Endometrium (tissue), 2 donors: ENCODE results near the gene UBTD2.
"Not testable (repeated sequence)": the region's sequence is repeated elsewhere in the genome, so short reads cannot be mapped to it uniquely, and the experiment has no call there.

Source experiments
- FAIRE-seq: peaks from 2 replicates; lab custom pipeline; 2012; peaks lifted over from hg19 to GRCh38; lab: Jason Lieb, UNC
- donor health status: control.
- donor health status: control.

UBTD2 gene

DNA sequence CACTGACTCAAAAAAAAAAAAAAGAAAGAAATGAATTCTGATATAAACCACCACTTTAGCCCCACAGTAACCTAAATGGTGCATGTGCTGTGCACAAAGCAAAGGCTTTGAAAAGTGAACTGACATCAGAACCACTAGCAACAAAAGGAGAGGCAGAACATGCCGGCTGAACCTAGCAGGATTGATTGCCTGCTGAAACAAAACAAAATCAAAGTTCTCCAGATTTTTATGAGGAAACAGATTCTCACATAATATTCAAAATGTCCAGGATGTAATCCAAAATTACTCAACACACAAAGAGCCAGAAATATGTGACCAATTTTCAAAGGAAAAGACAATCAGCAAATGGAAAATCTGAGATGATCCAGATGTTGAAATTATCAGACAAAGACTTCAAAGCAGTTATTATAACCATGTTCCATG lies 37.9 kb downstream of the UBTD2 start:
- peak; percentile 74 for FAIRE-seq

DNA sequence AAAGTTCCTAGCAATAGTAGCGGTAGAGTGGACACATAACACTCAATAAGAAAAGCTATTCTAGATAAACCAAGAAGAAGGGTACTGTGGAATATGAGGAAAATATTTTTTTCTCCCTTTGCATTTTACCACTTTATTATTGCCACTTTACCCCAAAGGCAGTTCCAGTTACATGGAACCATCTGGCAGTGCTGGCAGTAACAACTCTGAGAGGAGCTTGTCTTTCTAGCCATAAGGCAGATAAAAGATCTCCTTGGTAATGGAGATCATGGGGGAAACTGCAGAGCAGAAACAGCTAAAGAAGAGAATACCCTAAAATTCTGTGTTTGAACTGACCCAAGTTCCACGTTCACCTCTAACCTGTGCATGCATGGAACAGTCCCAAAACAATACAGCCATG lies 38.5 kb downstream of the UBTD2 start:
- no peak for FAIRE-seq

DNA sequence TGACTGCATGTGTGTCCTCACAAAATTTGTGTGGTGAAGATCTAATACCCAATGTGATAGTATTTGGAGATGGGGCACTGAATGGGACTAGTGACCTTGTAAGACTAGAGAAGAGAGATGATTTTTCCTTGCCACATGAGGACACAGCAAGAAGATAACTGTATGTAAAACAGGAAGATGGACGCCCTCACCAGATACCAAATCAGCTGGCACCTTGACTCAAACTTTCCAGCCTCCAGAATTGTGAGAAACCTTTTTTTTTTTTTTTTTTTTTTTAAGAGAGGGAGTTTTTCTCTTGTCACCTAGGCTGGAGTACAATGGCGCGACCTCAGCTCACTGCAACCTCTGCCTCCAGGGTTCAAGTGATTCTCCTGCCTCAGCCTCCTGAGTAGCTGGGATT lies 40.3 kb downstream of the UBTD2 start:
- FAIRE-seq = no peak

- FAIRE-seq = no peak
Observed at GRCh38 chr5:172238334-172238733, 45.2 kb downstream of the UBTD2 start.

GRCh38 chr5:172235827-172236736 lies 47.5 kb downstream of the UBTD2 start:
- FAIRE-seq = no peak

- FAIRE-seq = no peak
Observed at GRCh38 chr5:172235132-172235780, 48.3 kb downstream of the UBTD2 start.

DNA sequence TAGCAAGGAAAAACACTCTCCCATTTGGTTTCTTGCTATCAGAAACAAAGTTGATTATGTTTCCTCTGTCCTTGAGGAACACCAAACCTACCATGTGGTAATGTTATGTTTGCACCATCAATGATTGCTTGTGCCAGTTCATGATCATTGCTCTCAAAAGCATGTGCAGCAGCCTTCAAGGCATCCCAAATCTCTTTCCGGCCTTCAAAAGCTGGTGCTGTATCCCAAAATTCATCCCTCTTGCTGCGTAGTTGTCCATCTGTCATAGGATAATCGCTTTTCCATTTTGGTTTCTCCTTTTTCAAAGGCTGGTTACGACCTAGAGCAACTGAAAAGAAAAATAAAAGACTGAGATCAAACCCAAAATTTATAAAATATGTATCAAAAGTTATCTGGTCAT lies 49.5 kb downstream of the UBTD2 start:
- no peak for FAIRE-seq

- no peak for FAIRE-seq
Observed at GRCh38 chr5:172229904-172230303, 53.7 kb downstream of the UBTD2 start.

DNA sequence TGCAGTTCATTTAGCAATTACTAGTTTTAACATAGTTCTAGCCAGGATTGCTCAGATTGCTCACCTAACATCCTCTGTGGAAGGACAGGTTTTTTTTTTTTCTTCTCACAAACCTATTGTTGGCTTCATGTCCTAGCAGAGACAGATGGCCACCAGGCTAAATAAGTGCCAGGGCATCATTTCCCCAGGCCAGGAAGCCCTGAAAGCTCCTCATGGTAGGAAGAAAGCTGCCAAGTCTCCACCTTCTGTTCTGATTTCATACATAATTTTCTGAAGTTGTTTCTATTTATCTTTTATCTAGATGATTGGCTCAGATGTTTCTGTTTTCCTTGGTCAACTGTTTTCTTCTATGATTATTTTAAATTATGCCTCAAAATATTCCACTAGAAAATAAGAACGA lies 58.6 kb downstream of the UBTD2 start:
- FAIRE-seq = no peak

DNA sequence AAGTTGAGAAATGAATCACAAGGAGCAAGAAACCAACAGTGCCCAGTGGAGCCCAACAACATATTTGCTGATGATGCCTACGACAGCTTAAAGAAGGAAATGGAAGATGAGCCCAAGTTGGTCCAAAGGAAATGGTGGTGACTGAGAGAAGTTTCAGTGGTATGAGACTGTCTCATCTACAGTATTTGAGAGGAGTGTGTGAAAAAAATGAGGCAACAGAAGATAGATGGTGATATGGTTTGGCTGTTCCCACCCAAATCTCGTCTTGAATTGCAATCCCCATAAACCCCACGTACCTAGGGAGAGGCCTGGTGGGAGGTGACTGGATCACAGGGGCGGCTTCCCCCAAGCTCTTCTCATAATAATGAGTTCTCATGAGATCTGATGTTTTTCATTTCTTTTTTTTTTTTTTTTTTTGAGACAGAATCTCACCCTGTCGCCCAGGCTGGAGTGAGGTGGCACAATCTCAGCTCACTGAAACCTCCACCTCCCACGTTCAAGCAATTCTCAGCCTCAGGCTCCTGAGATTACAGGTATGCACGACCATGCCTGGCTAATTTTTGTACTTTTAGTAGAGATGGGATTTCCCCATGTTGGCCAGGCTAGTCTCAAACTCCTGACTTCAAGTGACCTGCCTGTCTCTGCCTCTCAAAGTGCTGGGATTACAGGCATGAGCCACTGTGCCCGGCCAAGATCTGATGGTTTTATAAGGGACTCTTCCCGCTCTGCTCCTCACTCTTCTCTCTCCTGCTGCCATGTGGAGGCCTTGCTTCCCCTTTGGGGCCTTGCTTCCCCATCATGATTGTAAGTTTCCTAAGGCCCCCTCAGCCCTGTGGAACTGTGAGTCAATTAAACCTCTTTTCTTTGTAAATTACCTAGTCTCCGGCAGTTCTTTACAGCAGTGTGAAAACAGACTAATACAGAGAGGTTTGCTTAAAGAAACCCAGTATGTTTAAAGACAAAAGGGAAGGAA lies 59.4 kb downstream of the UBTD2 start:
- FAIRE-seq = no peak

DNA sequence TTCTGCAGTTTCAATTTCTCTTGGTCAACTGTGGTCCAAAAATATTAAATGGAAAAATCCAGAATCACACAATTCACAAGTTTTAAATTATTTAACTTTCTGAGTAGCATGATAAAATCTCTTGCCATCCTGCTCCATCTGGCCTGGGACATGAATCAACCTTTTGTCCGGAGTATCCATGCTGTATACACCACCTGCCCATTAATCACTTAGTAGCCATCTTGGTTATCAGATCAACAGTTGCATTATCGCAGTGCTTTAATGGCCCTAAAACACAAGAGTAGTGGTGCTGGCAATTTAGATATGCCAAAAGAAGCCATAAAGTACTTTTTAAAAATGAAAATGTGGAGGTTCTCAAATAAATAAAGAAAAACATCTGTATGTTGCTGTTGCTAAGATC lies 64.3 kb downstream of the UBTD2 start:
- no peak for FAIRE-seq

DNA sequence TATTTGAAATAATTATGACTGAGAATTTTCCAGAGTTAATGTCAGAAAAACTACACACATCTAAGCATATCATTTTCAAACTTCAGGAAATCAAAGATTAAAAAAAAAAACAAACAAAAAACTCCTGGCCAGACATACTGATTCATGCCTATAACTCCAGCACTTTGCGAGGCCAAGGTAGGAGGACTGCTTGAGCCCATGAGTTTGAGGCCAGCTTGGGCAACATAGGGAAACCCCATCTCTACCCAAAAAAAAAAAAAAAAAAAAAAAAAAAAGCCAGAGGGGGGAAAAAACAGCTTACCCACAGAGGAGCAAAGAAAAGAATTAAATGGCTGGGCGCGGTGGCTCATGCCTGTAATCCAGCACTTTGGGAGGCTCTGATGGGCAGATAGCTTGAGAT lies 67.2 kb downstream of the UBTD2 start:
- no peak for FAIRE-seq

DNA sequence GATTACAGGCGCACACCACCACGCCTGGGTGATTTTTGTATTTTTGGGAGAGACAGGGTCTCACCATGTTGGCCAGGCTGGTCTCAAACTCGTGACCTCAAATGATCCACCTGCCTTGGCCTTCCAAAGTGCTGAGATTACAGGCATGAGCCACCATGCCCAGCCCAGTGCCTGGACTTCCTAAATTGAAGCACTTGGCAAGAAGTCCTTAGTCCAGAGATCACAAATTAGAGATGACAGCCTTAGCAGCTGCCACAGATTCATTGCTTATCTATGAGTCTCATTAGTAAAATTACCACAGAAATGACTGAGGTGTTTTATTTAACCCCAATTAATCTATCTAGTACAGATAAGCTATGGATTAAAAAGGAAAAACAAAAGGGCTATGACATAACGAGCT lies 70.4 kb downstream of the UBTD2 start:
- no peak for FAIRE-seq

GRCh38 chr5:172211676-172212075 lies 71.9 kb downstream of the UBTD2 start:
- FAIRE-seq = no peak

- no peak for FAIRE-seq
Observed at GRCh38 chr5:172209714-172210113, 73.8 kb downstream of the UBTD2 start.

DNA sequence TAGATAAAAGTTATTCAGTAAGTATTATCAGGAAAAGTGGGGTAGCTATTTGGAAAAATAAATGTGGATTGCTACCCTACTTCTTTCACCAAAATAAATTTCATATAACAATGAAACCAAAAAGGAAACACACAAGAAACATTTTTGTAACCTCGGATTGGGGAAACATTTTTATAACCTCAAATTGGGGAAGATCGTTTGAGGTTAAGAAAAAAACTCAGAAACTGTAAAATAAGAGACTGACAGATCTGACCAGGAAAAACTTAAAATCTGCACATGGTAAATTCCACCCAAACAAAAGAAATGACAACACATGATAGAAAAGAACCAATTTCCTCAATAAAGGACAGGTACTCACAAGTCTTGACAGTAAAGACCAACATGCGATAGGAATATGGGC lies 76.1 kb downstream of the UBTD2 start:
- FAIRE-seq = no peak

GRCh38 chr5:172205984-172206383 lies 77.6 kb downstream of the UBTD2 start:
- not testable (repeated sequence) for FAIRE-seq

DNA sequence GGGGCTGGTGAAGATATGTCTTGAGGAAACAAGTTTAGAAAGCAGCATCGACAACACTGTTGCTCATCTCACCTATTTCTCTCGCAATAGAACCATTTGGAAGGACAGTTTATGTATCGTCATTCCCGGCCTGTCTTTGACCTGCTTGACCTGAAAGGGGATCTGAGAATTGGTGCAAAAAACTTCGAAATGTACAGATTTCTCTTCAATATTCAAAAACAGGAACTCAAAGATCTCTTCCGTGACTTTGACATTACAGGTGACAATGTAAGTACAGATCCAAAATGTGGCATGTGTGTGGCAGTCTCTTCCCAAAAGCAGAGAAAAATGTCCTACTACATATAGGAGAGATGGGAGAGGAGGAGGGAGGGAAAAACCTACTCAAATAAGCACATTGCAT lies 83.1 kb downstream of the UBTD2 start:
- FAIRE-seq = no peak

GRCh38 chr5:172199446-172199845 lies 84.1 kb downstream of the UBTD2 start:
- FAIRE-seq = no peak

DNA sequence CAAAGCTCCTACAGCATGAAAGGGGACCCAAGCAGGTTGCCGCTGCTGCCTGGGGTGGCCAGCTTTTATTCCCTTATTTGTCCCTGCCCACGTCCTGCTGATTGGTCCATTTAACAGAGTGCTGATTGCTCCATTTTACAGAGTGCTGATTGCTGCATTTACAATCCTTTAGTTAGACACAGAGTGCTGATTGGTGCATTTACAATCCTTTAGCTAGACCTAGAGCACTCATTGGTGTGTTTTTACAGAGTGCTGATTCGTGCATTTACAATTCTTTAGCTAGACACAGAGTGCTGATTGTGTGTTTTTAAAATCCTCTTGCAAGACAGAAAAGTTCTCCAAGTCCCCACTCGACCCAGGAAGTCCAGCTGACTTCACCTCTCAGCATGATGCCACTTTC lies 85.8 kb downstream of the UBTD2 start:
- not testable (repeated sequence) for FAIRE-seq

GRCh38 chr5:172194985-172195774 lies 88.4 kb downstream of the UBTD2 start:
- no peak for FAIRE-seq

GRCh38 chr5:172193872-172194271 lies 89.7 kb downstream of the UBTD2 start, which contains the start of gene EFCAB9:
TSS of gene EFCAB9 (plus strand) at chr5:172194172. CDS start at chr5:172194173, 1 bp downstream.
- FAIRE-seq = no peak
